ENCODE measurements around the gene ZNF429. TPM values are rescaled to one million over a fixed set of nuclear protein-coding genes. Genes with fewer than 3 reads are reported as not detected.

ZNF429 gene
- 4.6 and 5.0 TPM in 2 replicates for total RNA-seq

DNA sequence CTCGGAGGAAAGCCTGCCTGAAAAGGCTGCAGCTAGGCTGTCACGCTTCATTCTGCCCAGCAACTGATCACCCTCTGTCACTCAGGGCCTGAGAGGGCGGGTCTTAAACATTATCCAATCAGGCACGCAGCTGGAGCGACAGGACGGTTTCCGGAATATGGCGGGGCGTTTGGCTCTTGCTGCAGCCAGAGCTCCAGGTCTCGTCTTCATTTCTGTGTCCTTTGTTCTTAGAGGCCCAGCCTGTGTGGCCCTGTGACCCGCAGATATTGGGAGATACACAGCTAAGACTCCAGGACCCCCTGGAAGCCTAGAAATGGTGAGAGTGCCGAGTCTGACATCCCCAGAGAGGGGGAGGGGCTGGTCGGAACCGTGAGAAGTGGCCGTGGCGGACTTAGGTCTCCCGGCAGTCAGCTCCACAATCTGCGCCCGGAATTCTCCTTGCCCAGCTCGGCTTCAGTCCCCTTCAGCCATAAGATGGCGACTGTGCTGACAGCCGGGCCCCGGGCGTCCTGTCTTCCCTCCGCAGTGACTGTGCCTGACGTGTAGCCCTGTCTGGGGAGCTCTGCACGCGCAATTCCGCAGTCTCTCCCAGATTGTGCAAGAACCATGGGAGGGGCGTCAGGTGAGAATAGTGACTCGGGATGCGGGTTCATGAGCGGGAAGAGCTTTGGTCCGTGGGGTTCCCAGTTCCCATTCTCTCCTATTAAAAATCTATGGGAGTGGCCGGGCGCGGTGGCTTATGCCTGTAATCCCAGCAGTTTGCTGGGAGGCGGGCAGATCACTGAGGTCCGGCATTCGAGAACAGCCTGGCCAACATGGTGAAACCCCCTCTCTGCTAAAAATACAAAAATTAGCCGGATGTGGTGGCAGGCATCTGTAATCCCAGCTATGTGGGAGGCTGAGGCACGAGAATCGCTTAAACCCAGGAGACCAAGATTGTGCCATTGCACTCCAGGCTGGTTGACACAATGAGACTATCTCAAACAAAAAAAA lies at the start of gene ZNF429:
Gene ZNF429, plus strand, starts transcription at position 144 of the 993 bp plus-strand sequence. Its CDS starts 170 bp downstream, at position 314.

Other genes with a start within 250 kb of the ZNF429 start
- 3.2 and 3.8 TPM in 2 replicates for gene ZNF708, start 176.2 kb upstream of the ZNF429 start, total RNA-seq
- gene ZNF738, start 146.6 kb upstream of the ZNF429 start, total RNA-seq = 2.4 TPM in 2 replicates
- 22.0 and 27.5 TPM in 2 replicates for gene ZNF493, start 108.5 kb upstream of the ZNF429 start, total RNA-seq

Data from smooth muscle cell of bladder (primary cell).